ENCODE measurements around the gene GRM4.

The GRM4 gene

GRCh38 chr6:34064675-34065074 lies 81.2 kb downstream of the GRM4 start:
- Histone ChIP-seq H4K20me1 (ENCODE audit: insufficient read depth, low read length, poor library complexity, severe bottlenecking) (no peaks in the 10 kb centered on the region), H3K9ac (ENCODE audit: low read depth, low read length, poor library complexity, severe bottlenecking) (no peak overlapping the region), H2AFZ (ENCODE audit: low read length) (no peak overlapping the region), H3K9me2 (replicated peaks; ENCODE audit: low read depth, low read length) (no peaks in the 10 kb centered on the region), H3K9me3 (ENCODE audit: insufficient read depth, low read depth, low read length) (no peaks in the 10 kb centered on the region), H3K79me2 (ENCODE audit: insufficient read depth, low read length) (no peaks in the 10 kb centered on the region), H3K36me3 (ENCODE audit: insufficient read depth, low read length) (no peaks in the 10 kb centered on the region), H3K4me1 (ENCODE audit: insufficient read depth, low read length, poor library complexity, severe bottlenecking) (no peaks in the 10 kb centered on the region), H3K27me3 (ENCODE audit: insufficient read depth, low read length, poor library complexity, severe bottlenecking) (no peaks in the 10 kb centered on the region), H3K4me2 (ENCODE audit: low read depth, low read length, poor library complexity, severe bottlenecking) (no peak overlapping the region), H3K4me3 (ENCODE audit: low read length, poor library complexity, severe bottlenecking) (no peak overlapping the region), H3F3A (ENCODE audit: low read depth) (no peaks in the 10 kb centered on the region)
- TF ChIP-seq EZH2phosphoT487 (IDR thresholded peaks at IDR 0.05; ENCODE audit: borderline replicate concordance): no peak
- no peak for TF ChIP-seq CTCF (conservative IDR thresholded peaks at IDR 0.05; ENCODE audit: low read length)

GRCh38 chr6:34063651-34064050 lies 82.2 kb downstream of the GRM4 start:
- Histone ChIP-seq H2AFZ (ENCODE audit: low read length) (no peak overlapping the region), H3K79me2 (ENCODE audit: insufficient read depth, low read length) (no peaks in the 10 kb centered on the region), H3K9me3 (ENCODE audit: insufficient read depth, low read depth, low read length) (no peaks in the 10 kb centered on the region), H4K20me1 (ENCODE audit: insufficient read depth, low read length, poor library complexity, severe bottlenecking) (no peaks in the 10 kb centered on the region), H3K4me1 (ENCODE audit: insufficient read depth, low read length, poor library complexity, severe bottlenecking) (no peaks in the 10 kb centered on the region), H3K36me3 (ENCODE audit: insufficient read depth, low read length) (no peaks in the 10 kb centered on the region), H3K9ac (ENCODE audit: low read depth, low read length, poor library complexity, severe bottlenecking) (no peak overlapping the region), H3K9me2 (replicated peaks; ENCODE audit: low read depth, low read length) (no peaks in the 10 kb centered on the region), H3K27me3 (ENCODE audit: insufficient read depth, low read length, poor library complexity, severe bottlenecking) (no peaks in the 10 kb centered on the region), H3K4me2 (ENCODE audit: low read depth, low read length, poor library complexity, severe bottlenecking) (no peak overlapping the region), H3F3A (ENCODE audit: low read depth) (no peaks in the 10 kb centered on the region), H3K4me3 (ENCODE audit: low read length, poor library complexity, severe bottlenecking) (no peak overlapping the region)
- TF ChIP-seq EZH2phosphoT487 (IDR thresholded peaks at IDR 0.05; ENCODE audit: borderline replicate concordance): no peak
- TF ChIP-seq CTCF (conservative IDR thresholded peaks at IDR 0.05; ENCODE audit: low read length): no peak

GRCh38 chr6:34062815-34063214 lies 83.1 kb downstream of the GRM4 start:
- no peaks in the 10 kb centered on the region for H3K36me3 ChIP-seq (ENCODE audit: insufficient read depth, low read length)
- TF ChIP-seq CTCF (conservative IDR thresholded peaks at IDR 0.05; ENCODE audit: low read length): peak; percentile 51
- TF ChIP-seq EZH2phosphoT487 (IDR thresholded peaks at IDR 0.05; ENCODE audit: borderline replicate concordance): no peak
- no peaks in the 10 kb centered on the region for H3K4me1 ChIP-seq (ENCODE audit: insufficient read depth, low read length, poor library complexity, severe bottlenecking)
- no peak overlapping the region for H3K4me3 ChIP-seq (ENCODE audit: low read length, poor library complexity, severe bottlenecking)
- H3K4me2 ChIP-seq (ENCODE audit: low read depth, low read length, poor library complexity, severe bottlenecking): no peak overlapping the region
- H3F3A ChIP-seq (ENCODE audit: low read depth): no peaks in the 10 kb centered on the region
- H3K9ac ChIP-seq (ENCODE audit: low read depth, low read length, poor library complexity, severe bottlenecking): no peak overlapping the region
- H3K9me2 ChIP-seq (replicated peaks; ENCODE audit: low read depth, low read length): no peaks in the 10 kb centered on the region
- H3K9me3 ChIP-seq (ENCODE audit: insufficient read depth, low read depth, low read length): no peaks in the 10 kb centered on the region
- H2AFZ ChIP-seq (ENCODE audit: low read length): no peak overlapping the region
- H3K27me3 ChIP-seq (ENCODE audit: insufficient read depth, low read length, poor library complexity, severe bottlenecking): no peaks in the 10 kb centered on the region
- no peaks in the 10 kb centered on the region for H4K20me1 ChIP-seq (ENCODE audit: insufficient read depth, low read length, poor library complexity, severe bottlenecking)
- H3K79me2 ChIP-seq (ENCODE audit: insufficient read depth, low read length): no peaks in the 10 kb centered on the region
